OCI-LY1 (cell line): ENCODE measurements around the gene SGMS2.

Source experiments
- H2AFZ ChIP-seq: fragments of 200-600 bp; sonication (generic), shearing (Covaris generic); 2 replicates; pipeline ENCODE4 v1.6.0; 2014; ENCODE audit warnings: antibody characterized with exemption, mild to moderate bottlenecking, low read length
- H3F3A ChIP-seq: fragments of 200-600 bp; sonication (generic), shearing (Covaris generic); 2 replicates; pipeline ENCODE4 v1.6.0; 2014; ENCODE audit warnings: mild to moderate bottlenecking, antibody characterized with exemption, low read length, moderate library complexity; ENCODE audit not compliant: insufficient read depth
- H3K27ac ChIP-seq: fragments of 200-600 bp; sonication (generic); 2 replicates; pipeline ENCODE4 v1.5.1; 2014; ENCODE audit warnings: low read length, mixed run types, mild to moderate bottlenecking, low read depth; ENCODE audit not compliant: poor library complexity, severe bottlenecking
- H3K27me3 ChIP-seq: fragments of 200-600 bp; sonication (generic); 2 replicates; pipeline ENCODE4 v1.6.0; 2014; ENCODE audit warnings: antibody characterized with exemption, mild to moderate bottlenecking, low read length, moderate library complexity; ENCODE audit not compliant: insufficient read depth
- H3K36me3 ChIP-seq: fragments of 200-600 bp; sonication (generic); 2 replicates; pipeline ENCODE4 v1.6.1; 2014; ENCODE audit warnings: mild to moderate bottlenecking, antibody characterized with exemption, low read length, moderate library complexity, mixed read lengths; ENCODE audit not compliant: insufficient read depth
- H3K4me1 ChIP-seq: fragments of 200-600 bp; sonication (generic); 2 replicates; pipeline ENCODE4 v1.5.1; 2014; ENCODE audit warnings: mild to moderate bottlenecking, low read length, moderate library complexity; ENCODE audit not compliant: insufficient read depth, severe bottlenecking
- H3K4me2 ChIP-seq: fragments of 200-600 bp; sonication (generic), shearing (Covaris generic); 2 replicates; pipeline ENCODE4 v1.6.1; 2014; ENCODE audit warnings: low read length
- H3K4me3 ChIP-seq: fragments of 200-600 bp; sonication (generic); 2 replicates; pipeline ENCODE4 v1.5.1; 2014; ENCODE audit warnings: low read length, low read depth, mild to moderate bottlenecking, mixed read lengths; ENCODE audit not compliant: poor library complexity, severe bottlenecking
- H3K79me2 ChIP-seq: fragments of 200-600 bp; shearing (Covaris generic); 2 replicates; pipeline ENCODE4 v1.6.1; 2016; ENCODE audit warnings: mixed run types, low read length, mixed read lengths; ENCODE audit not compliant: insufficient read depth
- H3K9ac ChIP-seq: fragments of 200-600 bp; sonication (generic), shearing (Covaris generic); 2 replicates; pipeline ENCODE4 v1.6.1; 2014; ENCODE audit warnings: mild to moderate bottlenecking, low read length, mixed read lengths
- H3K9me2 ChIP-seq: fragments of 200-600 bp; sonication (generic), shearing (Covaris generic); 2 replicates; pipeline ENCODE4 v1.6.1; 2014; ENCODE audit warnings: low read depth, mild to moderate bottlenecking, low read length, mixed read lengths
- H3K9me3 ChIP-seq: fragments of 200-600 bp; shearing (Covaris generic); 2 replicates; pipeline ENCODE4 v1.6.1; 2014; ENCODE audit warnings: low read length, mixed read lengths
- H4K20me1 ChIP-seq: fragments of 200-600 bp; sonication (generic), shearing (Covaris generic); 2 replicates; pipeline ENCODE4 v1.6.0; 2016; ENCODE audit warnings: mild to moderate bottlenecking, low read length; ENCODE audit not compliant: insufficient read depth
- CTCF ChIP-seq: fragments of 200-600 bp; sonication (generic), shearing (Covaris generic); IDR thresholded peaks from 2 replicates; pipeline ENCODE4 v1.5.1; 2017; ENCODE audit warnings: mild to moderate bottlenecking, antibody characterized with exemption, low read length, moderate library complexity, mixed read lengths
- EZH2 ChIP-seq: fragments of 200-600 bp; sonication (generic), shearing (Covaris generic); IDR thresholded peaks from 2 replicates; pipeline ENCODE4 v1.8.0; 2017; ENCODE audit warnings: borderline replicate concordance, mixed run types, mild to moderate bottlenecking, antibody characterized with exemption, low read length, moderate library complexity, mixed read lengths

SGMS2 gene

GRCh38 chr4:107870916-107871786 is 46.4 kb downstream of the SGMS2 start:
- no peak for TF ChIP-seq EZH2
- no peak for TF ChIP-seq CTCF
- no peaks in the 10 kb centered on the region for H3K36me3 ChIP-seq
- H3K27ac ChIP-seq, result no peak overlapping the region
- H3K4me3 ChIP-seq, result no peak overlapping the region
- H3K9me2 ChIP-seq, result no peaks in the 10 kb centered on the region
- H3K27me3 ChIP-seq, result 0 out of 2 replicates have a peak, but pooled peaks cover 13% of the 10 kb centered on the region
- H3K9ac ChIP-seq, result no peak overlapping the region
- no peaks in the 10 kb centered on the region for H4K20me1 ChIP-seq
- no peaks in the 10 kb centered on the region for H3K9me3 ChIP-seq
- no peaks in the 10 kb centered on the region for H3K4me1 ChIP-seq
- H3K79me2 ChIP-seq, result no peaks in the 10 kb centered on the region
- H3K4me2 ChIP-seq, result no peak overlapping the region
- no peaks in the 10 kb centered on the region; the same call in 1 of the 2 replicates for H3F3A ChIP-seq
- no peak overlapping the region for H2AFZ ChIP-seq

GRCh38 chr4:107874024-107874423 is 49.3 kb downstream of the SGMS2 start:
- Histone ChIP-seq H3K36me3 (no peaks in the 10 kb centered on the region), H3K27ac (no peak overlapping the region), H3K9ac (no peak overlapping the region), H3K79me2 (no peaks in the 10 kb centered on the region), H3K9me2 (no peaks in the 10 kb centered on the region), H3F3A (no peaks in the 10 kb centered on the region; the same call in 1 of the 2 replicates), H3K9me3 (no peaks in the 10 kb centered on the region), H2AFZ (no peak overlapping the region), H3K4me1 (no peaks in the 10 kb centered on the region), H3K4me3 (no peak overlapping the region), H3K27me3 (0 out of 2 replicates have a peak, but pooled peaks cover 13% of the 10 kb centered on the region), H4K20me1 (no peaks in the 10 kb centered on the region), H3K4me2 (no peak overlapping the region)
- TF ChIP-seq EZH2 (no peak), CTCF (no peak)

DNA sequence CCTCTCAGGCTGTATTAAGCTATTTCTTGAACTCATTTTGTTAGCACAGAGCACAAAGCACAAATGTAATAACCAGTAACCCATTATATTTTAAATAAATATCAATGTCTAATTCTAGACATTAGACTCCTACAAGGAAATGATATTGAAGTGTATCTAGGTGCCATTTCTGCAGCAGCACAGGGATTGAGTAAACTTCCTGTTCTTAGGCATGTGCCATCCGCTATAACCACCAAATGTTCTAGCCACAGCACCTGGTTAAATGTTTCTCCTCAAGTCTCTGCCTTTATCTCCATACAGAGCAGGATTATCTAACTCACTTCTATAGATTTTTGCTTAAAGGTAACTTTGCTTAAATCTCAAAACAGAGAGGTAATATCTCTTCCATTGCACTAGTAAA is 51.4 kb downstream of the SGMS2 start:
- no peaks in the 10 kb centered on the region for H3K79me2 ChIP-seq
- no peak overlapping the region for H3K27ac ChIP-seq
- no peak overlapping the region for H3K9ac ChIP-seq
- H3K9me3 ChIP-seq, result no peaks in the 10 kb centered on the region
- no peaks in the 10 kb centered on the region for H3K9me2 ChIP-seq
- H3K36me3 ChIP-seq, result no peaks in the 10 kb centered on the region
- H3K4me1 ChIP-seq, result no peaks in the 10 kb centered on the region
- H3K4me2 ChIP-seq, result no peak overlapping the region
- no peaks in the 10 kb centered on the region for H4K20me1 ChIP-seq
- no peaks in the 10 kb centered on the region; the same call in 1 of the 2 replicates for H3F3A ChIP-seq
- no peak overlapping the region for H2AFZ ChIP-seq
- H3K27me3 ChIP-seq, result 0 out of 2 replicates have a peak, but pooled peaks cover 6% of the 10 kb centered on the region
- TF ChIP-seq CTCF, result no peak
- TF ChIP-seq EZH2, result no peak
- H3K4me3 ChIP-seq, result no peak overlapping the region
